GM12878 (cell line): ENCODE data around the gene ABCA7. TPM values are rescaled to one million over a fixed set of nuclear protein-coding genes. Genes with fewer than 3 reads are reported as not detected.

Experiments used
- CREB1 ChIP-seq: IDR thresholded peaks from 2 replicates; pipeline ENCODE4 v1.6.1; 2012; ENCODE audit warnings: low read depth, mild to moderate bottlenecking, inconsistent platforms
- CUX1 ChIP-seq: IDR thresholded peaks from 2 replicates; pipeline ENCODE4 v1.6.1; 2012; ENCODE audit warnings: improper control_type of control experiment, low read depth, low read length; ENCODE audit not compliant: insufficient replicate concordance
- HDAC6 ChIP-seq: fragments of 200-600 bp; sonication (generic); IDR thresholded peaks from one replicate; pipeline ENCODE4 v1.8.0; 2017; ENCODE audit warnings: antibody characterized with exemption; ENCODE audit not compliant: unreplicated experiment
- KLF5 ChIP-seq: fragments of 450-650 bp; IDR thresholded peaks from 2 replicates; pipeline ENCODE4 v1.6.1; 2014; ENCODE audit warnings: mild to moderate bottlenecking; ENCODE audit not compliant: partially characterized antibody
- NFXL1 ChIP-seq: fragments of 450-650 bp; IDR thresholded peaks from 2 replicates; pipeline ENCODE4 v1.6.1; 2017; ENCODE audit warnings: antibody characterized with exemption, mild to moderate bottlenecking, borderline replicate concordance
- polyA plus RNA-seq, 11 experiments: library from polyadenylated mRNA; depleted of rRNA in 4 of 11; unstranded in 6 of 11; stranded (reverse) in 5 of 11; fragments of >200 nt; fragmentation: Nextera tagmentation in 4 of 11; fragmentation: Illumina TruSeq in 1 of 11; extraction: Ambion mirVana in 4 of 11; extraction: Trizol in 1 of 11; gene quantifications; 1 replicate in 1 of 11; 2 replicates in 10 of 11; pipeline versions ENCODE4 v1.2.1 to v1.2.3, GENCODE V29; 2011 to 2016; ENCODE audit warnings: inconsistent platforms in 2 of 11, missing spikeins in 2 of 11, low read depth in 1 of 11
- total RNA-seq, 4 experiments: library from RNA; depleted of rRNA in 3 of 4; stranded (reverse); fragments of >200 nt in 3 of 4; fragmentation: Illumina TruSeq in 1 of 4; extraction: Trizol in 1 of 4; gene quantifications; 2 replicates each; pipeline versions ENCODE4 v1.2.1 to v1.2.3, GENCODE V29; 2013 to 2021

ABCA7 gene
- total and polyA plus RNA-seq, 10 of the 15 experiments (the other 5 are each of a cell fraction or from before 2014, with no cell fraction given), result 1.0 to 49.5 (median 14.8) TPM

GRCh38 chr19:991174-991931 lies 48.6 kb upstream of the ABCA7 start (continued):
- no peak for TF ChIP-seq CUX1
- TF ChIP-seq CREB1, result no peak
- TF ChIP-seq NFXL1, result no peak
- TF ChIP-seq HDAC6, result no peak
- no peak for TF ChIP-seq KLF5
